ENCODE measurements around the gene ARHGEF19.
A peak's percentile ranks its signal among the peaks of the same experiment; 100 is the strongest.
"Not testable (repeated sequence)": the region's sequence is repeated elsewhere in the genome, so short reads cannot be mapped to it uniquely, and the experiment has no call there.

ARHGEF19 gene

GRCh38 chr1:16205334-16205671, 7.1 kb downstream of the ARHGEF19 start:
- no peak for DNase-seq (ENCODE audit: low read depth, low spot score)

- DNase-seq (ENCODE audit: low read depth, low spot score) = no peak
These were observed 7.7 kb downstream of the ARHGEF19 start for GRCh38 chr1:16204634-16205333.

GRCh38 chr1:16204216-16204615, 8.2 kb downstream of the ARHGEF19 start:
- DNase-seq (ENCODE audit: low read depth, low spot score) = no peak

- no peak for DNase-seq (ENCODE audit: low read depth, low spot score)
These were observed 8.9 kb downstream of the ARHGEF19 start for GRCh38 chr1:16203550-16203949.

GRCh38 chr1:16202281-16203210, 9.9 kb downstream of the ARHGEF19 start:
- no peak for DNase-seq (ENCODE audit: low read depth, low spot score)

- no peak for DNase-seq (ENCODE audit: low read depth, low spot score)
These were observed 12.8 kb downstream of the ARHGEF19 start for GRCh38 chr1:16199700-16200099.

- DNase-seq (ENCODE audit: low read depth, low spot score) = no peak
These were observed 13.3 kb downstream of the ARHGEF19 start for GRCh38 chr1:16199157-16199501.

- no peak for DNase-seq (ENCODE audit: low read depth, low spot score)
These were observed 13.9 kb downstream of the ARHGEF19 start for GRCh38 chr1:16198444-16199156.

- DNase-seq (ENCODE audit: low read depth, low spot score) = no peak
These were observed 15.6 kb downstream of the ARHGEF19 start for GRCh38 chr1:16196874-16197273.

- not testable (repeated sequence) for DNase-seq (ENCODE audit: low read depth, low spot score)
These were observed 16.3 kb downstream of the ARHGEF19 start for GRCh38 chr1:16196139-16196538.

GRCh38 chr1:16195518-16195905, 16.9 kb downstream of the ARHGEF19 start:
- DNase-seq (ENCODE audit: low read depth, low spot score) = no peak

- DNase-seq (ENCODE audit: low read depth, low spot score) = no peak
These were observed 20.4 kb downstream of the ARHGEF19 start for GRCh38 chr1:16191916-16192546.

- DNase-seq (ENCODE audit: low read depth, low spot score) = no peak
These were observed 21.1 kb downstream of the ARHGEF19 start for GRCh38 chr1:16191309-16191708.

- DNase-seq (ENCODE audit: low read depth, low spot score) = no peak
These were observed 22.4 kb downstream of the ARHGEF19 start for GRCh38 chr1:16189921-16190621.

- DNase-seq (ENCODE audit: low read depth, low spot score) = no peak
These were observed 23.4 kb downstream of the ARHGEF19 start for GRCh38 chr1:16189003-16189402.

- peak; percentile 50 for DNase-seq (ENCODE audit: low read depth, low spot score)
These were observed 24.6 kb downstream of the ARHGEF19 start for GRCh38 chr1:16187748-16188401.

- DNase-seq (ENCODE audit: low read depth, low spot score) = no peak
These were observed 25.7 kb downstream of the ARHGEF19 start for GRCh38 chr1:16186655-16187235.

GRCh38 chr1:16184557-16185303, 27.7 kb downstream of the ARHGEF19 start:
- DNase-seq (ENCODE audit: low read depth, low spot score) = no peak

- DNase-seq (ENCODE audit: low read depth, low spot score) = no peak
These were observed 28.5 kb downstream of the ARHGEF19 start for GRCh38 chr1:16183765-16184556.
